HG02973 (cell line): ENCODE data around the gene HS3ST5.
"Not testable (repeated sequence)": the region's sequence is repeated elsewhere in the genome, so short reads cannot be mapped to it uniquely, and the experiment has no call there.

Experiments
- ATAC-seq: cut with Tn5 transposase; IDR thresholded peaks from one replicate; pipeline ENCODE4 v1.9.1; 2021; ENCODE audit warnings: moderate library complexity; ENCODE audit not compliant: unreplicated experiment

Gene HS3ST5

DNA sequence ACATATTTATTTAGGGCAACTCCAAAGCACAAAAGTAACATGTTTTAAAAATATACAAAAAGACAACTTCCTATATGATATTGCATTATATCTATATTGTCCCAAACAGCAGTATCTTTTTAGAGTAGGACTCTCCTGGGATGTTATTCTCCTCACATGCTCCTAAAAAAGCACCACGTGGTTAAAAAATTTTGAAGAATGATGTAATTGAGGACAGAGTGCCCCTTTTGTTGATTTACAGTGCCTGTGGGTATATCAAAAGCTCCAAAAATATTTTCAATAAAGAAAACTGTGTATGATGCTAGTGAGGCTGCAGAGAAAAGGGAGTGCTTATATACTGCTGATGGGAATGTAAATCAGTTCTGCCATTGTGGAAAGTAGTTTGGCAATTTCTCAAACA is 241.6 kb downstream of the HS3ST5 start:
- ATAC-seq: no peak

GRCh38 chr6:114100215-114100994 is 242.4 kb downstream of the HS3ST5 start:
- ATAC-seq: no peak

- peak; percentile 71 for ATAC-seq
Measured at GRCh38 chr6:114096561-114097172, 246.2 kb downstream of the HS3ST5 start.

- no peak for ATAC-seq
Measured at GRCh38 chr6:114092943-114093342, 249.9 kb downstream of the HS3ST5 start.

GRCh38 chr6:114090626-114091025 is 252.2 kb downstream of the HS3ST5 start:
- ATAC-seq: no peak

DNA sequence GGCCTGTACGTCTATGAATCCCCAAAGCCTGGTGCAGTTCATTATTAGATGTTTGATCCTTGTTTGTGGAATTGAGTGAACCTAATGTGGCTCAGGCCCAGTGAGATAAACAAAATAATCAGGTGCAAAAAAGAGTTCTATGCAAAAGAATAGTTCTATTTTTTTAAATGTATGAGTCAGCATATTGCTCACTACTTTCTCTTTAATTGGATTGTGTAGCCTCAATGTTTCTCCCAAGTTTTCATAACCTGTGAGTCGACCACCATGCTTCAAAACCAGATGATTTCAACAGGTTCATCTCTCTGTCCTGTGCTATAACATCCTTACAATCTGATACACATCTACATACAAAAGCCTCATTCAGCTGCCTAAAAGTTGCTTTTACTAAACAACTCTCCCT is 255.3 kb downstream of the HS3ST5 start:
- no peak for ATAC-seq

DNA sequence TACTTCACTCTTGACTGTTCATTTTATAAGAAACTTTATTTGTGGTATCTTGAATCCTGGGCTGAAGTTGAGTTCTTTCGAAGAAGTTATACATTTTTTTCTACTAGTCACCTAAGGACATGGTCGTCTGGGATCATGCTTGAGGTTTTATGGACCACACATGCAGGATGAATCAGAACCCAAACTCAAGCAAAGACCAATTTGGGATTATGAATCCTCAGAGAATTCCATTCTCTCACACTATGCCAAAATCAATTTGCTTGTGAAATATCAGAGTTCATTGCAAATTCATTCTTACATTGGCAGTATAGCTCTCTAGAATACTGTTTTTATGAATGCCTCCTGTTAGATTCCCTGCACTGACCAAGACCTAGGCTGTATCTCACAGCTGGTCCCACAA is 257.6 kb downstream of the HS3ST5 start:
- no peak for ATAC-seq

- ATAC-seq: no peak
Measured at GRCh38 chr6:114084327-114084890, 258.4 kb downstream of the HS3ST5 start.

DNA sequence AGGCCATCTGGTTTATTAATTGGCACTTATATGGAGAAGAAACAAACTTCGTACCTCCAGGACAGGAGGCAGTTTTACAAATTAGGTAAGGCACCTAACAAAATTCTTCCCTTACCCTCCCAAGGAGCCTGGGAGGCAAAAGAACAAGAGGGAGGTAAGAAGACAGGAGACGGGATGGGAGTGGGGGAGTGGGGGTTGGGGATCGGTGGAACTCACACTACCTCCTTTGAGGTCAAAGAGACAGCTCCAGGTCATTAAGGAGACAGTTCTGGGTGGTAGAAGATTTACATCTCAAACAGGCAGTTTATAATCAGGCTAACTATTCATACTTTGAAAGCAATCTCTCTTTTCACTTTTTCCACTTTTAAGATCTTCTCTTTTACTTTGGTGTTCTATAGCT is 259.6 kb downstream of the HS3ST5 start:
- ATAC-seq: no peak

- no peak for ATAC-seq
Measured at GRCh38 chr6:114081730-114082129, 261.1 kb downstream of the HS3ST5 start.

- no peak for ATAC-seq
Measured at GRCh38 chr6:114080891-114081510, 261.8 kb downstream of the HS3ST5 start.

- not testable (repeated sequence) for ATAC-seq
Measured at GRCh38 chr6:114080410-114080809, 262.4 kb downstream of the HS3ST5 start.

DNA sequence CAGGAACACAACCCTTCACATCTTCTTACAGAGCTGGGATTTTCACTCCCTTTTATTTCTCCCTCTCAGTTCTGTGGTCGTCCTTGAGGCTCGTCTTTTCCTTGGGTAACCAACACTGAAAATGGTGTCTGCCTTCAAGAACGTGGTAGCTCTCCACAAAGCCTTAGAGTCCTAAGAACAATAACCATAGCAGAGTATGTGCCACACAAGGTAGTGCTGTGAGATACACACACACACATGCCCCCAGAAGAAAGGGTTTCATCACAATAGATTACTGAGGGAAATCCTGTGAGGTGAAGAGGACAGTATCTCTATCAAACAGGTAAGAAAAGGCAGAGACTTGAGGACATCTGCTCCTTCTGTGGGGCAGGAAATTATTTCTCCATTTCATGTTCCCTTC is 267.0 kb downstream of the HS3ST5 start:
- no peak for ATAC-seq

DNA sequence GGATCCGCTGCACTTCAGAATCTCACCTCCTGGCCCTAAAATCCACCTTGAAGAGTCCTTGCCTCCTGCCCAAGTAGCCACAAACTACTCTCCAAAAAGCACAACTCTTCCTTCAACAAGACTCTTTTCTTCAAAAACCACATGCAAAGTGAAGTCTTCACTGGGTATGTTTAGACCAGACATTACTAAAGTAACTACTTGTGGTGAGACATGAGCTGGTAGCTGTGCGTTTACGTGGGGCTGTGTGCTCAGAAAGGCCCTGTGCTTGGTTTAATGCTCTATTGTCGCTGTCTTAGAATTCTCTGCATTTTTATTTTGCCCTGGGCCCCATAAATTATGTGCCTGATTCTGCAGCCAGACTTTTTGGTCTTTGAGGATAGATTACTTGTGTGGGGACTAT is 267.5 kb downstream of the HS3ST5 start:
- ATAC-seq: no peak

- ATAC-seq: no peak
Measured at GRCh38 chr6:114068771-114069170, 274.1 kb downstream of the HS3ST5 start.

DNA sequence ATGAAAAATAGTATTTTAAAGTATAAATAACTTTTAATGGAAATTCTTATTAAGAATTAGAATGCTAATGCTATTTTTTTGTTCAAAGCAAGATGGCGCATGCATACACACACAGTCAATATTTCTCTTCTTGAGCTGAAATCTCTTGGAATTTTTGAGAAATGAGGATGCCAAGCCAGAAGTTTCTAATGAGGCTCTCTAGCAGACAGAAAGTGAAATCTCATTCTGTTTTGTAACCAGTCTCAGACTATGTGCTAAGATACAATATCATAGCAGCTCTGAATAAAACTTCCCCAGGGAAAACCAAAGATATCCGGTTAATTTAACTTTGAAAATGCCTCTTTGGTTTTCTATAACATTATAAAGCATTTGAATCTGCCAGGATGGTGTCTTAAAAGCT is 274.7 kb downstream of the HS3ST5 start:
- no peak for ATAC-seq

- ATAC-seq: no peak
Measured at GRCh38 chr6:114064862-114065261, 278.0 kb downstream of the HS3ST5 start.

DNA sequence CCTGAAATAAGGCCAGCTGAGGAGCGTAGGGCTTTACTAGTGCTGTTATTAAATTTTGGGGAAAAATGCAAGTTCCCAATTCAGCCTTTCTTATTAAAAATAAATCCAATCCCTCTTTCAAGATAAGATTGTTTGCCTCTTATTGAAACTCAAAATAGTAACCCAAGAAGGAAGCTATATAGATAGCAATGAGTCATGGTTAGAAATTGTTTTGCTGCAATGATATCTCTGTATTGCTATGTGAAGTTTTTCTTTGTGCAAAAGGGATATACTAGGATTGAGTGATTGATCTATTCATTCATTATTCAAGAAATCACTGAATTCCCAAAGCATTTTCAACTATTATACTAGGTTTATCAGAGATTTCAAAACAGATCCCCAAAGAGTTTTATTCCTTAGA is 278.9 kb downstream of the HS3ST5 start:
- ATAC-seq: no peak

GRCh38 chr6:114062199-114062598 is 280.6 kb downstream of the HS3ST5 start:
- no peak for ATAC-seq

GRCh38 chr6:114061741-114062140 is 281.1 kb downstream of the HS3ST5 start:
- ATAC-seq: no peak

- no peak for ATAC-seq
Measured at GRCh38 chr6:114061116-114061515, 281.7 kb downstream of the HS3ST5 start.

DNA sequence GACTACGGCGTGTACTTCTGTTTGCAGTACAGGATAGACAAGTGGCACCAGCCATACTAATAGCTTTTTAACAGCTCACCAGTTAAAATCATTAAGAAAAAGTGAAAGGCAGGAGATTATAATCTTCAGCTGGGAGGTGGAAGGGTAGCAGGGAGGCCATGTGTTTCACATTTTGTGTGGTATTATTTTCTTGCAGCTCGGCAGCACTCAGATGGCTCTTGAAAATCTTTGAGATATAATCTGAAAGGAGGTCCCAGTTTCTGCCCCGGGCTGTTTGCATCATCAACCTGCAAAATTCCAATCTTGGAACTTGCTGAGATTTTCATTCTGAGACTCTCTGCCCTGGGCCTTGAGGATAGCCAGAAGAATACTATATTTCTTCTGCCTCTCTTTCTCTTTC is 284.4 kb downstream of the HS3ST5 start:
- no peak for ATAC-seq
